Calu3 (cell line): ENCODE results near the gene TFAP2A. TPM values are rescaled to one million over a fixed set of nuclear protein-coding genes. Genes with fewer than 3 reads are reported as not detected.
A peak's percentile ranks its signal among the peaks of the same experiment; 100 is the strongest.

Experiments used
- BruUV-seq: library from RNA; stranded (reverse); fragments of 400-500 nt; replicated peaks from 2 replicates; lab custom pipeline; 2021; lab: Mats Ljungman, UMichigan
- CTCF ChIA-PET: fragments of 300-600 bp; sonication (Branson Sonifier 250); formaldehyde crosslinking; loops from one replicate; lab custom pipeline; 2022; ENCODE audit warnings: antibody characterized with exemption; lab: Charles Lee
- DNase-seq: peaks from one replicate; pipeline ENCODE4 v3.0.0; 2022
- H3K27ac Mint-ChIP-seq: one replicate; pipeline ENCODE4 v1.8.0; 2022; ENCODE audit warnings: mixed read lengths; ENCODE audit not compliant: unreplicated experiment
- H3K27me3 Mint-ChIP-seq: one replicate; pipeline ENCODE4 v1.8.0; 2022; ENCODE audit warnings: mixed read lengths; ENCODE audit not compliant: unreplicated experiment
- H3K36me3 Mint-ChIP-seq: one replicate; pipeline ENCODE4 v1.8.0; 2022; ENCODE audit warnings: mild to moderate bottlenecking, moderate library complexity, mixed read lengths; ENCODE audit not compliant: insufficient read depth, unreplicated experiment
- H3K4me1 Mint-ChIP-seq: one replicate; pipeline ENCODE4 v1.8.0; 2022; ENCODE audit warnings: mild to moderate bottlenecking, low read depth, mixed read lengths; ENCODE audit not compliant: unreplicated experiment
- H3K4me3 Mint-ChIP-seq: one replicate; pipeline ENCODE4 v1.8.0; 2022; ENCODE audit warnings: mild to moderate bottlenecking, low read depth, moderate library complexity, mixed read lengths; ENCODE audit not compliant: unreplicated experiment
- H3K9me3 Mint-ChIP-seq: one replicate; pipeline ENCODE4 v1.8.0; 2022; ENCODE audit warnings: low read depth, mixed read lengths; ENCODE audit not compliant: unreplicated experiment
- intact Hi-C: fragments of 100-400 bp; cut with micrococcal nuclease; formaldehyde crosslinking; loops from one replicate; pipeline ENCODE4 v1.10.0; 2022; ENCODE audit not compliant: unreplicated experiment
- total RNA-seq: library from RNA; stranded (reverse); gene quantifications from 2 replicates; pipeline ENCODE4 v1.2.3, GENCODE V29; 2022
- TF ChIP-seq, protein P1 (sequence below): fragments of 200-600 bp; IDR thresholded peaks from one replicate; pipeline ENCODE4 v1.8.0; 2022; ENCODE audit warnings: antibody characterized with exemption; ENCODE audit not compliant: unreplicated experiment

Gene TFAP2A
- total RNA-seq, 1 experiment from 2014 or later, result 74.7 TPM

DNA sequence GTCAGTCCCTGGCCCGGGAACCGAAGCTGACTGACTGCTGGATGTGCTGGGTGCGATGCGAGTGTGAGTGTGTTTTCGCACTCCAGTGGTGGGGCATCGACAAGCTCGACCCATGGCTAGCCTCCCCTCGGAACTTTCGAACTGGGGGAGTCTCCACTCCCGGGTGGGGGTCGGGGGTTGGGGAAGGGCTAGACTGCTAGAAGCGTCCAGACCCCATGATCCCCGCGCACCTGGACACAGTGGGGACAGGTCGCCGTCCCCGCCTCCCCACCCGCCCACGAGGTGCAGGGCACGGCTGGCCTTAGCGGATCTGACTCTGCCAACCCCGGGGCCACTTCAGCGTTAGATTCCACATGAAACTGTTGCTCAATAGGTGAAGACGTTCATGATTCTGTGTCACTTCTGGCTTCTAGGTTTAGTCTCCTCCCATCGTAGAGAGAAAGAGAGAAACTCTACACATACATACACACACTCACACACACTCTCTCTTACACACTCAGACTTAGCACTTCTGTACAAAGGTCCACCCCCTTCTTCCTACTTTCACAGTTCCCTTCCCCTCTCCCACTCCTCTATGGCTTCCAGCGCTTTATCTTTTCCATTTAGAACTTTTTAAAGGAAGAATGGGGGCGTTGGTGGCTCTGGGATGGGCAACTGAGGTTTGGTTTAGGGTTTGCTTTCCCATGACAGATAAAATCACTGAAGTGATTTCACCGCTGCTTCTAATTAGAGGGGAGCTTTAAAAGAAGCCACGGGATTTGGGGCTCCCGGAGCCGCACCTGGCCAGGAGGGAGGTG lies 5.1 kb upstream of the TFAP2A start:
- no peaks in the 10 kb centered on the region for H3K9me3 Mint-ChIP-seq
- TSS peak; percentile 4 for BruUV-seq
- peaks cover 20% of the 10 kb centered on the region for H3K4me1 Mint-ChIP-seq
- H3K27me3 Mint-ChIP-seq, result no peaks in the 10 kb centered on the region
- intact Hi-C loops, result loop anchor here (5.0 kb wide), 1 partner anchor 1018 kb away; no protein-coding TSS in a partner anchor
- peaks cover 75% of the 10 kb centered on the region for H3K36me3 Mint-ChIP-seq
- CTCF ChIA-PET, result interaction anchor here (0.8 to 4.1 kb wide), 4 partner anchors 9 to 21 kb away, joined by 5 to 22 read pairs (median 8); no protein-coding TSS in a partner anchor
- TF ChIP-seq, protein P1, sequence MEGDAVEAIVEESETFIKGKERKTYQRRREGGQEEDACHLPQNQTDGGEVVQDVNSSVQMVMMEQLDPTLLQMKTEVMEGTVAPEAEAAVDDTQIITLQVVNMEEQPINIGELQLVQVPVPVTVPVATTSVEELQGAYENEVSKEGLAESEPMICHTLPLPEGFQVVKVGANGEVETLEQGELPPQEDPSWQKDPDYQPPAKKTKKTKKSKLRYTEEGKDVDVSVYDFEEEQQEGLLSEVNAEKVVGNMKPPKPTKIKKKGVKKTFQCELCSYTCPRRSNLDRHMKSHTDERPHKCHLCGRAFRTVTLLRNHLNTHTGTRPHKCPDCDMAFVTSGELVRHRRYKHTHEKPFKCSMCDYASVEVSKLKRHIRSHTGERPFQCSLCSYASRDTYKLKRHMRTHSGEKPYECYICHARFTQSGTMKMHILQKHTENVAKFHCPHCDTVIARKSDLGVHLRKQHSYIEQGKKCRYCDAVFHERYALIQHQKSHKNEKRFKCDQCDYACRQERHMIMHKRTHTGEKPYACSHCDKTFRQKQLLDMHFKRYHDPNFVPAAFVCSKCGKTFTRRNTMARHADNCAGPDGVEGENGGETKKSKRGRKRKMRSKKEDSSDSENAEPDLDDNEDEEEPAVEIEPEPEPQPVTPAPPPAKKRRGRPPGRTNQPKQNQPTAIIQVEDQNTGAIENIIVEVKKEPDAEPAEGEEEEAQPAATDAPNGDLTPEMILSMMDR, result no peak
- H3K4me3 Mint-ChIP-seq, result peak overlapping the region; percentile 92
- DNase-seq, result peak; percentile 15
- peak overlapping the region; percentile 94 for H3K27ac Mint-ChIP-seq

DNA sequence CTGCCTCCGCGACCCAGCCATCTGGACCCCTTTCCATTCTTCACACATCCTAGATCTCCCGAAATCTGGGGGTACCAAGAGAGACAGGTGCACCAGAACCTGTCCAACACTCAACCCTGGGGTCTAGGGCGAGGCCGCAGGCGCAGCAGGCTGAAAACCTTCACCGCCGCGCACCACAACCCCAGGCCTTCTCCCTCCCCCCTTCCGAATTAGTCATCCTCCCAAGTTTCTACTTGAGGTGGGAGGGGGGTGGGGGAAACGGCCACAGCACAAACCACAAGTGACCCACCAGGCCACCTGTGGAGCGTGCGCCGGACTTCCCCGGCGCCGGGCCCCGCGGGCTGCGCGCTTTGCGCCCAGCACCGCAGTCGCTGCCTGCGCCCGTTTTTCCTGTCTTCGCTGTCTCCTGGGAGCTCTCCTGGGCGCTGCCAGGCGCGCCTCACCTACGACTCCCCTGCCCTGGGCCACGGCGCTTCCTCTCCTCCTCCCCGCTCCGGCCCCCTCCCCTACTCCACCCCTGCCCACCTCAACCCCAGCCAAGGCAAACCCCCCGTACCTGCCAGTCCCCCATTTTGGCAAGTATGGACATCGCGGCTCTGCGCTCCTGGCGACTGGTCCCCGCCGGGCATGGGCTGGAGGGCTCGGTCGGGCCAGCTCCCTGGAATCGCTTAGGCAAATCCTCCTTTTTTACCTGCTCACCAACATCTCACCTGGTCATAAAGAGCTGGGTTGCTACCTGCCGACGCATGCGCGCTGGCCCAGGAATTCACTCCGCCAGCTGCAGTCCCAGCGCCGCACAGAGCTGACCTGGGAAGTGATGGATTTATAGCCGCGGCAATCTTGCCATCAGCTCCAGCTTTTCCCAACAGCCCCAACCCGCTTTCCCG lies 4.2 kb upstream of the TFAP2A start:
- intact Hi-C loops, result loop anchor here (5.0 kb wide), 1 partner anchor 1017 kb away; no protein-coding TSS in a partner anchor
- Mint-ChIP-seq H3K27me3 (no peaks in the 10 kb centered on the region), H3K4me3 (peak overlapping the region; percentile 92), H3K36me3 (peaks cover 84% of the 10 kb centered on the region), H3K4me1 (peaks cover 20% of the 10 kb centered on the region), H3K9me3 (no peaks in the 10 kb centered on the region), H3K27ac (peak overlapping the region; percentile 94)
- DNase-seq, result peak; percentile 77
- CTCF ChIA-PET, result interaction anchor here (0.8 to 4.1 kb wide), 4 partner anchors 10 to 22 kb away, joined by 5 to 22 read pairs (median 8); no protein-coding TSS in a partner anchor
- TF ChIP-seq, protein P1, result no peak
- BruUV-seq, result no TSS peak

DNA sequence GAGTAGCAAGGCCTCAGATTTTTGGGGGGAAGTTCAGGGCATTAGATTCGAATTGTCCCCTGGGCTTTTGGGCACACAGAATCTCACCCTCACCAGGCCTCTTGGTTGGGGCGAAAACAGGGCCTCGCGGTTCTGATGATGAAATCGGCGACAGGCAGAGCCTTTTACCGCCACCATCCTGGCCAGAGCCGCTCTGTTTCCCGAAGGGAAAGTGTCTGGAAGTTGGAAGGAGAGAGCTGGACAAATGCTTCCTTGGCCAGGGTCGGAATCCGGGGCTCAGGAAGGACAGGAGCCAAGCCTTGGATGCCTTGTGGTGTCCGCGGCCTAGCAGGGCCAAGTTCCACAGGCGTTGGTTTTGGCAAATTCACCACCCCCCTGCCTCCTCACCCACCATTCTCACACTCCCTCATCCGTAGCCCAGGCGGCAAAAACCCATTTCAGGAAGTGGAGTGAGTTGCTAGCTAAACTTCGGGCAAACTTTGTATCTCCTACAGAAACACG lies 3.5 kb upstream of the TFAP2A start:
- Mint-ChIP-seq H3K27me3 (no peaks in the 10 kb centered on the region), H3K9me3 (no peaks in the 10 kb centered on the region), H3K4me1 (peaks cover 20% of the 10 kb centered on the region), H3K36me3 (peaks cover 91% of the 10 kb centered on the region), H3K27ac (peak overlapping the region; percentile 94), H3K4me3 (peak overlapping the region; percentile 92)
- BruUV-seq, result TSS peak; percentile 55
- no peak for DNase-seq
- intact Hi-C loops, result loop anchor here (5.0 kb wide), 1 partner anchor 1016 kb away; no protein-coding TSS in a partner anchor
- CTCF ChIA-PET, result interaction anchor here (1.2 to 4.1 kb wide), 3 partner anchors 10 to 16 kb away, joined by 5 to 22 read pairs (median 6); no protein-coding TSS in a partner anchor
- TF ChIP-seq, protein P1, result no peak

DNA sequence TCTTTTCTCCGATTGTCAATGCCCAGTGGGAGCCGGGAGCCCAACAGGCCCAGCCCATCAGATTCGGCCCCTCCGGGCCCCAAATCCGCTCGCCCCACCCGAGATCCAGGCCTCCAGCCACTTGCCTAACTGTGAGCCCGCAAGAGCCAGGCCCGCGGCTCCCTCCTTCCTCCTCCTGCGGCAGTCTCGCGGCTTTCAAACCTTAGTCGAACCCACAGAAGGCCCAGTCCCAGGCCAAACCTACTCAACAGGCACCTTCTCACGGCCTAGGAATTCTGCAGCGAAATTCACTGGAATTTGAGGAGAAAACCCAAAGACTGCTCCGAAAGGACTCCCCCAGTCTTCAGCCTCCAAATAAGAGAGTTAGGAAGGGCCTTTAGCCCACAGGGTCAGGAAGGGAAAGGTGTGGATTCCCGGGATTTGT lies 2.8 kb upstream of the TFAP2A start:
- H3K27me3 Mint-ChIP-seq, result no peaks in the 10 kb centered on the region
- peak; percentile 28 for DNase-seq
- intact Hi-C loops, result loop anchor here (5.0 kb wide), 1 partner anchor 1015 kb away; no protein-coding TSS in a partner anchor
- peaks cover 92% of the 10 kb centered on the region for H3K36me3 Mint-ChIP-seq
- peaks cover 20% of the 10 kb centered on the region for H3K4me1 Mint-ChIP-seq
- H3K4me3 Mint-ChIP-seq, result peak overlapping the region; percentile 92
- peak overlapping the region; percentile 94 for H3K27ac Mint-ChIP-seq
- TF ChIP-seq, protein P1, result no peak
- H3K9me3 Mint-ChIP-seq, result no peaks in the 10 kb centered on the region
- no TSS peak for BruUV-seq
- CTCF ChIA-PET, result interaction anchor here (1.1 to 4.1 kb wide), 2 partner anchors 9 to 11 kb away, joined by 3 to 22 read pairs; no protein-coding TSS in a partner anchor
